Left renal cortex interstitium (tissue), 4 donors: Measurements from ENCODE around the gene PRR20E. TPM values are rescaled to one million over a fixed set of nuclear protein-coding genes. Genes with fewer than 3 reads are reported as not detected.
"Not testable (repeated sequence)": the region's sequence is repeated elsewhere in the genome, so short reads cannot be mapped to it uniquely, and the experiment has no call there.

ENCODE experiments used
- DNase-seq, 4 donors: peaks; one replicate each; pipeline ENCODE4 v3.0.0-alpha.2; 2013; ENCODE audit warnings: low read depth in 4 of 4, low spot score in 2 of 4, missing footprints in 1 of 4
- polyA plus RNA-seq, 4 donors: library from polyadenylated mRNA; unstranded; fragments of 120-200 nt; gene quantifications; one replicate each; pipeline ENCODE4 v1.2.1, GENCODE V29; 2013; ENCODE audit not compliant: insufficient read length in 4 of 4

Gene PRR20E
- not detected for polyA plus RNA-seq

DNA sequence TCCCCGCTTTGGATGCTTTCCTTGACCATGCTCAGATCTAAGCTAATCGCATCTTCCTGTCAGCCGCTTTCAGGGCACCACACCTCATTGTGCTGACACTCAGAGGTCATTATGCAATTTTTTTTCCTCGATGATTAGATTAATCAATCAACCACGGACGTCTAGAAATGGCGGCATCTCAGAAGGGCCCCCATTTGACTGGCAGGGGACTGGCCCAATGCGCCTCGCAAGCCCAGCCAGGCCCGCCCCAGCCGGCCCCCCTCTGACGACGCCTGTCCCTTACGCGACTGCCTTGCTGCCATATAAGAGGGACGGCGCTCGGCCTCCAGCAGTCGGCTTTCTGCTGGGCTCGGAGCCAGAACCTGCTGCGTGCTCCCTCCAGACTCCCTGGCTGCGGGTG is at the start of gene PRR20E:
PRR20E (plus strand) TSS at position 301 of the 400 bp plus-strand sequence. CDS start 387 bp downstream, outside the sequence.
- DNase-seq: not testable (repeated sequence)

DNA sequence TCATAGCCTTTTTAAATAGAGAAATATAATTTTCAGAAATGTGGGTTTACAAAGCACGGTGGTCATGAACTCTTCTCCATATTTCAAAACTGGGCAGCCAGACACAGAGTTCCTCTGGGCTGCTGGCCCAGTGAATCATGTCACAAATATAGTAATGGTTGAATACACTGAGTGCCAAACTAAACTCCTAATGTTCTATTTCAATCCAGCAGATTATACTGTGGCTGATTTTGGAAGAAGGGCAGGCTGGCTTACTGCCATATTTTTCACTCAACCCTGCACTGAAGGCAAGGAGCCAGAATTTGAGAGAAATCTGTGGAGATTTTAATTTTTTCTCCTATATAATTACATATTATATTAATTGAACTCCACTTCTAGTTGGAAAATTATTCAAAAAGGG is 43.3 kb upstream of the PRR20E start:
- no peak for DNase-seq

- no peak for DNase-seq
Observed at GRCh38 chr13:57128909-57129308, 38.1 kb upstream of the PRR20E start.

DNA sequence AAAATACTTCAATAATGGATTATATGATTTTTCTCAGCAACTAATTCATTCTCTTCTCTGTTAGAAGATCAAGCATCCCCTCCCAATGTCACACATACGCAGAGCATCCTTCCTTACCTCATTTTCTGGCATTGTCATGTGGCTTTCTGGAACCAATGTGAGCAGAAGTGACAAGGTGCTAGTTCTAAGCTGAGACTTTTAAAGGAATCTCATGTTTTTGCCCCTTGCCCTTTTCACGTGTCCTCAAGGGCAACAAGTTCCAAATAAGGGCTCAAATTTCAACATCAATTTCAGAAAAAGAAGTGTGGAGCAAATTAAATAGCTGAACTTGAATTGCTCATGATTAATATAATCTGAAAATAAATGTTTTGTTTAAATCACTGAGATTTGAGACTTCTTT is 30.9 kb upstream of the PRR20E start:
- DNase-seq: no peak

DNA sequence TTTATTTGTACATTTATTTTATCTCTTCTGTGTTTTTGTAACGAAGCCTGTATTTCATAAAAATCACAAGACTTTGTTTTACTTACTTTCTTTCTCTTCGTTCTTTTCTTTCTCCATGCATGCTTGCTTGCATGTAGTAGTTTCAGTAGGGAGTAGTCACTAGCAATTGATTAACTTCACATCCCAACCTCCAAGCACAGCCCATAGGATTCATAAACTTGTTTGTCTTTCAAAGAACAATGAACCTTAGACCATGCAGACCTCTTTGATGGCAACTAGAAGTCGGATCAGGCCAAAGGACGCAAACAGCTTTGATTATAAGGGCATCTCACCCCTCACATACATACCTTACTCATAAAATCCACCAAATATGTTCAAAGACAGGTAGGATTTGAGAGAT is 29.4 kb upstream of the PRR20E start:
- DNase-seq: no peak

DNA sequence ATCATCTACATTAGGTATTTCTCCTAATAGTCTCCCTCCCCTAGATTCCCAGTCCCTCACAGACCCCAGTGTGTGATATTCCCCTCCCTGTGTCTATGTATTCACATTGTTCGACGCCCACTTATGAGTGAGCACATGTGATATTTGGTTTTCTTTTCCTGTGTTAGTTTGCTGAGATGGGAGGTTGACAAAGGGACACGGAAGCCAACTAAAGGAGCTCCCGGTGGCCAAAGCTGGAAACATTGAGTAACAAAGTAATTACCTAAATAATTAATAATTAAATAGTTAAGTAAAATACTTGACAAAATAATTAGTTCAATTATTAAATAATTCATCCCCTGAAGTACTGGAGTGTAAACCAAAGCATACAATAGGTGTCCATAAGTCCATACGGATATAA is 28.0 kb upstream of the PRR20E start:
- DNase-seq: no peak

DNA sequence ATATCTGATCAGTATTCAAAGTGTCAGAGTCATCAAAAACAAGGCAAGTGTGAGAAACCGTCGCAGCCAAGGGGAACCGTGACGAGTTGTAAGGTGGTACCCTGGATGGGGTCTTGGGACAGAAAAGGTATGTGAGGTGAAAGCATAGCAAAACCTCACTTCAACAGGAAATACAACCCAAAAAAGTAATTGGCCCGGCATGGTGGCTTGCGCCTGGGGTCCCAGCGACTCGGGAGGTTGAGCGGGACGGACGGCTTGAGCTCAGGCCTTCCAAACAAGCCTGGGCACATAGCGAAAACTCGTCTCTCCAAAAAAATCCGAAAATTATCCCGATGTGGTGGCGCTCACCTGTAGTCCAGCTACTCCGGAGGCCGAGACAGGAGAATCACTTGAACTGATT is 27.2 kb upstream of the PRR20E start:
- DNase-seq: not testable (repeated sequence)

- DNase-seq: not testable (repeated sequence)
Observed at GRCh38 chr13:57140235-57140968, 26.6 kb upstream of the PRR20E start, which contains the start of gene PRR20A. PRR20A (plus strand) TSS chr13:57140918; CDS start chr13:57141305, 387 bp downstream.

DNA sequence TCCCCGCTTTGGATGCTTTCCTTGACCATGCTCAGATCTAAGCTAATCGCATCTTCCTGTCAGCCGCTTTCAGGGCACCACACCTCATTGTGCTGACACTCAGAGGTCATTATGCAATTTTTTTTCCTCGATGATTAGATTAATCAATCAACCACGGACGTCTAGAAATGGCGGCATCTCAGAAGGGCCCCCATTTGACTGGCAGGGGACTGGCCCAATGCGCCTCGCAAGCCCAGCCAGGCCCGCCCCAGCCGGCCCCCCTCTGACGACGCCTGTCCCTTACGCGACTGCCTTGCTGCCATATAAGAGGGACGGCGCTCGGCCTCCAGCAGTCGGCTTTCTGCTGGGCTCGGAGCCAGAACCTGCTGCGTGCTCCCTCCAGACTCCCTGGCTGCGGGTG is 19.8 kb upstream of the PRR20E start, which contains the start of gene PRR20B:
PRR20B (plus strand) TSS at position 301 of the 400 bp plus-strand sequence. CDS start 387 bp downstream, outside the sequence.
- DNase-seq: not testable (repeated sequence)

GRCh38 chr13:57148106-57148505 is 18.9 kb upstream of the PRR20E start:
- DNase-seq: not testable (repeated sequence)

GRCh38 chr13:57153761-57154160 is 13.2 kb upstream of the PRR20E start, which contains the start of gene PRR20C:
PRR20C (plus strand) TSS chr13:57154061; CDS start chr13:57154448, 387 bp downstream.
- DNase-seq: not testable (repeated sequence)

GRCh38 chr13:57160332-57160731 is 6.7 kb upstream of the PRR20E start, which contains the start of gene PRR20D:
PRR20D (plus strand) TSS chr13:57160632; CDS start chr13:57161019, 387 bp downstream.
- not testable (repeated sequence) for DNase-seq

DNA sequence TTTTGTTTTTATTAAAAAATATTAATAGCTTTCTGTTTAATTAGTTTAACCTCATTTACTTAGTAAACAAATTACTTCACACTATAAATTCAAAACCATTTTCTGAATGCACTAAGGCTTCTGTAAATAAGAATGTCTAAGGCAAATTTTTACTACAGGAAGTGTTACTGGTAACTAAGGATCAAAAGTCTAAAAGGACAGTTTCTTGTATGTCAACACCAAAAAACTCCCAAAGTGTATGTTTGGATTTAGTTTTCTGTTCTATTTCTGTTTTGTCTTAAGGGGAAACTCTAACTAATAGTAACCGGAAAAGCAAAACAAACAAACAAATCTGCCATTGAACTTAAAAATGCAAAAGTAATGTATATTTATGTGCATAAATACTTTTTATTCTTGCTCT is 24.7 kb downstream of the PRR20E start:
- DNase-seq: no peak

- DNase-seq: no peak
Observed at GRCh38 chr13:57212989-57213388, 46.0 kb downstream of the PRR20E start.

Other genes starting within 250 kb of the PRR20E start
- gene PRR20A, start 26.3 kb upstream of the PRR20E start, polyA plus RNA-seq: not detected
- gene PRR20B, start 19.7 kb upstream of the PRR20E start, polyA plus RNA-seq: not detected
- gene PRR20C, start 13.1 kb upstream of the PRR20E start, polyA plus RNA-seq: not detected
- gene PRR20D, start 6.6 kb upstream of the PRR20E start, polyA plus RNA-seq: not detected